Ammon's horn (tissue), 1 donor: ENCODE data around the gene GNAS.
"Not testable (repeated sequence)": the region's sequence is repeated elsewhere in the genome, so short reads cannot be mapped to it uniquely, and the experiment has no call there.

Source experiments
- DNase-seq: peaks from one replicate; pipeline ENCODE4 v3.0.0-alpha.2; 2016; ENCODE audit warnings: low spot score

GNAS gene

GRCh38 chr20:58828804-58829203 is 23.7 kb upstream of the GNAS start:
- DNase-seq: not testable (repeated sequence)

GRCh38 chr20:58829531-58829941 is 23.0 kb upstream of the GNAS start:
- peak; percentile 67 for DNase-seq

GRCh38 chr20:58832457-58832856 is 20.1 kb upstream of the GNAS start:
- no peak for DNase-seq

GRCh38 chr20:58833921-58834320 is 18.6 kb upstream of the GNAS start:
- DNase-seq: no peak

- no peak for DNase-seq
These were observed 17.3 kb upstream of the GNAS start for GRCh38 chr20:58835231-58835630.

GRCh38 chr20:58836616-58837204 is 15.8 kb upstream of the GNAS start:
- DNase-seq: no peak

GRCh38 chr20:58837717-58838116 is 14.8 kb upstream of the GNAS start:
- DNase-seq: no peak

GRCh38 chr20:58838174-58838573 is 14.3 kb upstream of the GNAS start:
- DNase-seq: no peak

GRCh38 chr20:58839474-58839874 is 13.0 kb upstream of the GNAS start:
- peak; percentile 28 for DNase-seq

GRCh38 chr20:58839991-58840747 is 12.3 kb upstream of the GNAS start:
- DNase-seq: no peak

GRCh38 chr20:58840816-58841538 is 11.5 kb upstream of the GNAS start:
- no peak for DNase-seq

- no peak for DNase-seq
These were observed 10.8 kb upstream of the GNAS start for GRCh38 chr20:58841539-58842264.

GRCh38 chr20:58842276-58842675 is 10.2 kb upstream of the GNAS start:
- no peak for DNase-seq

GRCh38 chr20:58843128-58843556 is 9.4 kb upstream of the GNAS start:
- DNase-seq: no peak

GRCh38 chr20:58845706-58846105 is 6.8 kb upstream of the GNAS start:
- no peak for DNase-seq

GRCh38 chr20:58847463-58847862 is 5.1 kb upstream of the GNAS start:
- no peak for DNase-seq

- DNase-seq: peak; percentile 72
These were observed 1.8 kb upstream of the GNAS start, which contains the start of gene GNAS-AS1 for GRCh38 chr20:58850693-58851174. Gene GNAS-AS1, minus strand, starts transcription at chr20:58850902.

- DNase-seq: no peak
These were observed 1.1 kb upstream of the GNAS start for GRCh38 chr20:58851221-58851968.

GRCh38 chr20:58851969-58852458 is 502 bp upstream of the GNAS start:
- DNase-seq: no peak

GRCh38 chr20:58853466-58853865 is 950 bp downstream of the GNAS start:
- DNase-seq: no peak

GRCh38 chr20:58853976-58854637 is 1.6 kb downstream of the GNAS start:
- DNase-seq: no peak
